Measurements from ENCODE around the gene KRTAP10-12.

DNA sequence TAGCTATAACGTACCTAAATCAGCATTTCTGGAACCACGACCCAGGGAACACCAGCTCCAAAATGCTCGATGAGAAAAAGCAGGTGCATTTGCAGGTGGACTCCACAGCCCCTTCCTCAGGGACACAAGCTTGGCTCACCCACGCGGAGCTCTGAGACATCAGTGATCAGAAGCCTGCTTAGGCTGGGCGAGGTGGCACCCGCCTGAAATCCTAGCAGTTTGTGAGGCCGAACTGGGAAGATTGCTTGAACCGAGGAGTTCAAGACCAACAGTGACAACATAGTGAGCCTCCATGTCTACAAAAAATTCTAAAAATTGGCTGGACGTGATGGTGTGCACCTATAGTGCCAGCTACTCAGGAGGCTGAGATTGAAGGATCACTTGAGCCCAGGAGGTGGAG is 16.9 kb downstream of the KRTAP10-12 start:
- no peak for TF ChIP-seq POLR2A (IDR thresholded peaks at IDR 0.05)
- TF ChIP-seq, protein P1, sequence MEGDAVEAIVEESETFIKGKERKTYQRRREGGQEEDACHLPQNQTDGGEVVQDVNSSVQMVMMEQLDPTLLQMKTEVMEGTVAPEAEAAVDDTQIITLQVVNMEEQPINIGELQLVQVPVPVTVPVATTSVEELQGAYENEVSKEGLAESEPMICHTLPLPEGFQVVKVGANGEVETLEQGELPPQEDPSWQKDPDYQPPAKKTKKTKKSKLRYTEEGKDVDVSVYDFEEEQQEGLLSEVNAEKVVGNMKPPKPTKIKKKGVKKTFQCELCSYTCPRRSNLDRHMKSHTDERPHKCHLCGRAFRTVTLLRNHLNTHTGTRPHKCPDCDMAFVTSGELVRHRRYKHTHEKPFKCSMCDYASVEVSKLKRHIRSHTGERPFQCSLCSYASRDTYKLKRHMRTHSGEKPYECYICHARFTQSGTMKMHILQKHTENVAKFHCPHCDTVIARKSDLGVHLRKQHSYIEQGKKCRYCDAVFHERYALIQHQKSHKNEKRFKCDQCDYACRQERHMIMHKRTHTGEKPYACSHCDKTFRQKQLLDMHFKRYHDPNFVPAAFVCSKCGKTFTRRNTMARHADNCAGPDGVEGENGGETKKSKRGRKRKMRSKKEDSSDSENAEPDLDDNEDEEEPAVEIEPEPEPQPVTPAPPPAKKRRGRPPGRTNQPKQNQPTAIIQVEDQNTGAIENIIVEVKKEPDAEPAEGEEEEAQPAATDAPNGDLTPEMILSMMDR (IDR thresholded peaks at IDR 0.05) = no peak

Measured in esophagus squamous epithelium (tissue), 4 donors.